ENCODE data around the gene TTC4. TPM values are rescaled to one million over a fixed set of nuclear protein-coding genes. Genes with fewer than 3 reads are reported as not detected.

The TTC4 gene
- total RNA-seq, 2 experiments from 2014 or later = 7.3 to 7.6 TPM

DNA sequence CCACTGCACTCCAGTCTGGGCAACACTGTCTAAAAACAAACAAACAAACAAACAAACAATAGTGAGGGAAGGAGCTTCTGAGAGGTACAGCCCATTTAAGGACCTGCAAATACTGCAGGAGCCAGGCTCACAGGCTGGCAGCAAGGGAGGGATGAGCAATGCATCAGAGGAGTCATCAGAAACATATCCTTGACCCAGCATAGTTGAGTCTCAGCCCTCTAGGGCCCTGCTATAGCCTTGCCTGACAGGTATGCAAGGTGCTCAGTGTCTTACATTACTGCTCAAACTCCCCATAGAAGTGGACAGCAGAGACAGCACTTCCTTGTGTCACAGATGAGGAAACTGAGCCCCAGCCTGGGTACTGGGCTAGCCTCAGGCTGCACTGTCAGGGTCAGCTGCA, 7.3 kb upstream of the TTC4 start:
- Mint-ChIP-seq H3K27me3 (peaks cover 23% of the 10 kb centered on the region), H3K36me3 (ENCODE audit: low read depth) (no peaks in the 10 kb centered on the region), H3K27ac (no peak overlapping the region), H3K9me3 (no peaks in the 10 kb centered on the region), H3K4me3 (no peak overlapping the region), H3K4me1 (ENCODE audit: low read depth) (no peaks in the 10 kb centered on the region)
- no peak for DNase-seq
- no peak for ATAC-seq (ENCODE audit: poor library complexity)
- no peaks in the 10 kb centered on the region for H3K9me3 ChIP-seq (ENCODE audit: control insufficient read depth in 1 of 2, insufficient read depth in 1 of 2, low read length in 2 of 2)
- no peak overlapping the region for H3K27ac ChIP-seq (ENCODE audit: low read depth in 1 of 2, low read length in 2 of 2)
- CTCF ChIA-PET = no interaction called here
- no peaks in the 10 kb centered on the region for H3K36me3 ChIP-seq (ENCODE audit: insufficient read depth, low read length)
- POLR2A ChIA-PET = no interaction called here
- H3K4me1 ChIP-seq (ENCODE audit: insufficient read depth, low read length) = no peaks in the 10 kb centered on the region
- no peaks in the 10 kb centered on the region for H3K27me3 ChIP-seq (ENCODE audit: control insufficient read depth in 1 of 2, insufficient read depth in 2 of 2, low read length in 2 of 2)
- TF ChIP-seq, protein P1, sequence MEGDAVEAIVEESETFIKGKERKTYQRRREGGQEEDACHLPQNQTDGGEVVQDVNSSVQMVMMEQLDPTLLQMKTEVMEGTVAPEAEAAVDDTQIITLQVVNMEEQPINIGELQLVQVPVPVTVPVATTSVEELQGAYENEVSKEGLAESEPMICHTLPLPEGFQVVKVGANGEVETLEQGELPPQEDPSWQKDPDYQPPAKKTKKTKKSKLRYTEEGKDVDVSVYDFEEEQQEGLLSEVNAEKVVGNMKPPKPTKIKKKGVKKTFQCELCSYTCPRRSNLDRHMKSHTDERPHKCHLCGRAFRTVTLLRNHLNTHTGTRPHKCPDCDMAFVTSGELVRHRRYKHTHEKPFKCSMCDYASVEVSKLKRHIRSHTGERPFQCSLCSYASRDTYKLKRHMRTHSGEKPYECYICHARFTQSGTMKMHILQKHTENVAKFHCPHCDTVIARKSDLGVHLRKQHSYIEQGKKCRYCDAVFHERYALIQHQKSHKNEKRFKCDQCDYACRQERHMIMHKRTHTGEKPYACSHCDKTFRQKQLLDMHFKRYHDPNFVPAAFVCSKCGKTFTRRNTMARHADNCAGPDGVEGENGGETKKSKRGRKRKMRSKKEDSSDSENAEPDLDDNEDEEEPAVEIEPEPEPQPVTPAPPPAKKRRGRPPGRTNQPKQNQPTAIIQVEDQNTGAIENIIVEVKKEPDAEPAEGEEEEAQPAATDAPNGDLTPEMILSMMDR (IDR thresholded peaks at IDR 0.05) = no peak
- intact Hi-C loops (cut with DNase I, micrococcal nuclease) = no loop called here
- H3K4me3 ChIP-seq (ENCODE audit: low read length) = no peak overlapping the region

GRCh38 chr1:54709547-54710292, 5.9 kb upstream of the TTC4 start:
- Histone ChIP-seq H3K36me3 (ENCODE audit: insufficient read depth, low read length) (no peaks in the 10 kb centered on the region), H3K27me3 (ENCODE audit: control insufficient read depth in 1 of 2, insufficient read depth in 2 of 2, low read length in 2 of 2) (no peaks in the 10 kb centered on the region), H3K27ac (ENCODE audit: low read depth in 1 of 2, low read length in 2 of 2) (no peak overlapping the region), H3K9me3 (ENCODE audit: control insufficient read depth in 1 of 2, insufficient read depth in 1 of 2, low read length in 2 of 2) (no peaks in the 10 kb centered on the region), H3K4me3 (ENCODE audit: low read length) (no peak overlapping the region), H3K4me1 (ENCODE audit: insufficient read depth, low read length) (peaks cover under 1% of the 10 kb centered on the region)
- no peaks in the 10 kb centered on the region for H3K9me3 Mint-ChIP-seq
- H3K4me1 Mint-ChIP-seq (ENCODE audit: low read depth) = peaks cover 6% of the 10 kb centered on the region
- ATAC-seq (ENCODE audit: poor library complexity) = no peak
- DNase-seq = no peak
- H3K27me3 Mint-ChIP-seq = peaks cover 21% of the 10 kb centered on the region
- CTCF ChIA-PET = no interaction called here
- POLR2A ChIA-PET = no interaction called here
- no peak overlapping the region for H3K4me3 Mint-ChIP-seq
- no peak overlapping the region for H3K27ac Mint-ChIP-seq
- intact Hi-C loops (cut with DNase I, micrococcal nuclease) = loop anchor here in 1 of 2 experiments (10.0 kb wide), 2 partner anchors 765 to 1385 kb away; partner anchors contain the start of genes IFT25, LRP8 and LRRC42
- no peaks in the 10 kb centered on the region for H3K36me3 Mint-ChIP-seq (ENCODE audit: low read depth)
- TF ChIP-seq, protein P1 (IDR thresholded peaks at IDR 0.05) = no peak

- ATAC-seq (ENCODE audit: poor library complexity) (no peak), DNase-seq (no peak)
- Histone ChIP-seq H3K4me1 (ENCODE audit: insufficient read depth, low read length) (peaks cover 8% of the 10 kb centered on the region), H3K27ac (ENCODE audit: low read depth in 1 of 2, low read length in 2 of 2) (no peak overlapping the region), H3K9me3 (ENCODE audit: control insufficient read depth in 1 of 2, insufficient read depth in 1 of 2, low read length in 2 of 2) (no peaks in the 10 kb centered on the region), H3K27me3 (ENCODE audit: control insufficient read depth in 1 of 2, insufficient read depth in 2 of 2, low read length in 2 of 2) (no peaks in the 10 kb centered on the region), H3K36me3 (ENCODE audit: insufficient read depth, low read length) (no peaks in the 10 kb centered on the region), H3K4me3 (ENCODE audit: low read length) (no peak overlapping the region)
- TF ChIP-seq, protein P1 (IDR thresholded peaks at IDR 0.05) = no peak
- no peaks in the 10 kb centered on the region for H3K36me3 Mint-ChIP-seq (ENCODE audit: low read depth)
- H3K27me3 Mint-ChIP-seq = peaks cover 17% of the 10 kb centered on the region
- ChIA-PET POLR2A (no interaction called here), CTCF (no interaction called here)
- H3K27ac Mint-ChIP-seq = no peak overlapping the region
- no peaks in the 10 kb centered on the region for H3K9me3 Mint-ChIP-seq
- intact Hi-C loops (cut with DNase I, micrococcal nuclease) = loop anchor here in 1 of 2 experiments (10.0 kb wide), 2 partner anchors 766 to 1386 kb away; partner anchors contain the start of genes IFT25, LRP8 and LRRC42
- H3K4me1 Mint-ChIP-seq (ENCODE audit: low read depth) = peaks cover 10% of the 10 kb centered on the region
- no peak overlapping the region for H3K4me3 Mint-ChIP-seq
Observed at GRCh38 chr1:54710434-54710833, 5.2 kb upstream of the TTC4 start.

Data from CD4-positive, alpha-beta T cell (primary cell).